Lung (tissue), 12 donors: ENCODE measurements around the gene CFAP100. TPM values are rescaled to one million over a fixed set of nuclear protein-coding genes. Genes with fewer than 3 reads are reported as not detected.

Experiments
- ATAC-seq: fragments of 200-7000 bp; cut with Tn5 transposase; one replicate; pipeline ENCODE4 v1.9.1; 2020; ENCODE audit warnings: moderate number of reproducible peaks; ENCODE audit not compliant: insufficient read depth, low FRiP score
- DNase-seq, 3 donors: peaks; one replicate each; pipeline ENCODE4 v3.0.0-alpha.2; 2013 to 2017
- H3K27ac ChIP-seq, 2 donors: one replicate each; pipeline ENCODE4 v1.5.1; 2013; ENCODE audit warnings: mild to moderate bottlenecking in 2 of 2, moderate library complexity in 2 of 2, control low read depth in 1 of 2, inconsistent platforms in 1 of 2, low read depth in 1 of 2, low read length in 1 of 2
- H3K27me3 ChIP-seq, 3 donors: one replicate each; pipeline ENCODE4 v1.5.1; 2013; ENCODE audit warnings: low read length in 2 of 3; ENCODE audit not compliant: control insufficient read depth in 3 of 3, insufficient read depth in 3 of 3
- H3K36me3 ChIP-seq, 4 donors: one replicate each; pipeline ENCODE4 v1.5.1; 2013; ENCODE audit warnings: low read length in 4 of 4, mild to moderate bottlenecking in 1 of 4, moderate library complexity in 1 of 4; ENCODE audit not compliant: control insufficient read depth in 4 of 4, insufficient read depth in 4 of 4
- H3K4me1 ChIP-seq, 5 donors: one replicate each; pipeline ENCODE4 v1.5.1; 2013; ENCODE audit warnings: low read length in 5 of 5, mild to moderate bottlenecking in 2 of 5, moderate library complexity in 1 of 5; ENCODE audit not compliant: control insufficient read depth in 5 of 5, insufficient read depth in 5 of 5
- H3K4me3 ChIP-seq: one replicate; pipeline ENCODE4 v1.5.1; 2013; ENCODE audit warnings: mild to moderate bottlenecking, control low read depth, moderate library complexity
- H3K9ac ChIP-seq, 2 donors: one replicate each; pipeline ENCODE4 v1.5.1; 2013; ENCODE audit warnings: low read length in 2 of 2, control low read depth in 1 of 2; ENCODE audit not compliant: insufficient read depth in 1 of 2
- H3K9me3 ChIP-seq, 4 donors: one replicate each; pipeline ENCODE4 v1.5.1; 2013; ENCODE audit warnings: low read length in 3 of 4, mild to moderate bottlenecking in 1 of 4, moderate library complexity in 1 of 4; ENCODE audit not compliant: control insufficient read depth in 4 of 4, insufficient read depth in 3 of 4
- CTCF ChIP-seq: IDR thresholded peaks from 2 replicates; pipeline ENCODE4 v1.5.1; 2012; ENCODE audit warnings: mild to moderate bottlenecking; ENCODE audit errors: control extremely low read depth, extremely low read depth
- WGBS, 2 donors: extraction: QIAGEN DNeasy Blood & Tissue Kit; methylation state at CpG; one replicate each; pipeline ENCODE4 v1.1.7; 2013; 5-methylcytosine and 5-hydroxymethylcytosine counted together
- polyA plus RNA-seq, 2 donors: library from polyadenylated mRNA; stranded (reverse); fragments of 200-250 nt; gene quantifications; one replicate each; pipeline ENCODE4 v1.2.1, GENCODE V29; 2013
- total RNA-seq, 2 donors: library from RNA; depleted of rRNA in 1 of 2; stranded (reverse); fragments of >200 nt in 1 of 2; gene quantifications; one replicate each; pipeline ENCODE4 v1.2.1, GENCODE V29; 2014 to 2021
- donor health status: control.
- donor health status: control.
- donor health status: Bipolar disorder and iron deficiency.
- donor health status: healthy.
- donor health status: DM: yes; HTN: yes; CAD: no.

The CFAP100 gene
- total and polyA plus RNA-seq, 4 donors, result 7.7 to 31.9 (median 11.5) TPM

GRCh38 chr3:126358038-126358815, 36.5 kb upstream of the CFAP100 start:
- DNase-seq (no peak), ATAC-seq (no peak)
- WGBS, 2 donors, result 8 to 10% methylated on average over 11 of the region's 11 CpGs
- Histone ChIP-seq H3K27me3 (peaks cover 0 to 6% (median 0%) of the 10 kb centered on the region in 3 donors), H3K36me3 (peaks cover 0 to 3% (median 0%) of the 10 kb centered on the region in 4 donors), H3K4me3 (no peak overlapping the region), H3K9me3 (peaks cover 0 to 3% (median 0%) of the 10 kb centered on the region in 4 donors), H3K4me1 (peaks cover 0 to 32% (median 6%) of the 10 kb centered on the region in 5 donors), H3K27ac (peak overlapping the region in 1 of 2 donors; percentile 24), H3K9ac (no peak overlapping the region)
- TF ChIP-seq CTCF, result no peak

- no peak for TF ChIP-seq CTCF
- Histone ChIP-seq H3K9me3 (peaks cover 0 to 3% (median 0%) of the 10 kb centered on the region in 4 donors), H3K27me3 (peaks cover 0 to 6% (median 0%) of the 10 kb centered on the region in 3 donors), H3K27ac (no peak overlapping the region), H3K4me3 (no peak overlapping the region), H3K4me1 (peaks cover 0 to 28% (median 6%) of the 10 kb centered on the region in 5 donors), H3K36me3 (peaks cover 0 to 3% (median 0%) of the 10 kb centered on the region in 4 donors), H3K9ac (no peak overlapping the region)
- no peak for DNase-seq
- WGBS, 2 donors, result 74 to 81% methylated on average over 3 of the region's 3 CpGs
- no peak for ATAC-seq
Observed at GRCh38 chr3:126358816-126359181, 35.9 kb upstream of the CFAP100 start.

GRCh38 chr3:126360046-126360713, 34.5 kb upstream of the CFAP100 start:
- peaks cover 0 to 6% (median 0%) of the 10 kb centered on the region in 3 donors for H3K27me3 ChIP-seq
- 72 to 78% methylated on average over 3 of the region's 3 CpGs for WGBS, 2 donors
- no peak overlapping the region for H3K4me3 ChIP-seq
- DNase-seq (no peak), ATAC-seq (no peak)
- H3K36me3 ChIP-seq, result no peaks in the 10 kb centered on the region
- H3K9me3 ChIP-seq, result peaks cover 0 to 3% (median 0%) of the 10 kb centered on the region in 4 donors
- no peak overlapping the region for H3K27ac ChIP-seq
- H3K4me1 ChIP-seq, result peaks cover 0 to 20% (median 5%) of the 10 kb centered on the region in 5 donors
- H3K9ac ChIP-seq, result no peak overlapping the region
- no peak for TF ChIP-seq CTCF
